NCI-H748 treated with DMSO at 0.1 percent for 48 hours (cell line): ENCODE measurements around the gene CNTN5.
"Not testable (repeated sequence)": the region's sequence is repeated elsewhere in the genome, so short reads cannot be mapped to it uniquely, and the experiment has no call there.

Experiments
- DNase-seq: peaks from one replicate; lab custom pipeline; 2025; lab: John Stamatoyannopoulos, UW

Gene CNTN5

GRCh38 chr11:99275521-99275920 is 254.8 kb downstream of the CNTN5 start:
- DNase-seq = no peak

- DNase-seq = peak; percentile 49
These were observed 256.5 kb downstream of the CNTN5 start for GRCh38 chr11:99277281-99277680.

- no peak for DNase-seq
These were observed 258.5 kb downstream of the CNTN5 start for GRCh38 chr11:99279266-99279665.

- DNase-seq = no peak
These were observed 260.6 kb downstream of the CNTN5 start for GRCh38 chr11:99281331-99281730.

- not testable (repeated sequence) for DNase-seq
These were observed 277.2 kb downstream of the CNTN5 start for GRCh38 chr11:99297925-99298324.

GRCh38 chr11:99307510-99308088 is 286.9 kb downstream of the CNTN5 start:
- DNase-seq = no peak

- DNase-seq = no peak
These were observed 291.1 kb downstream of the CNTN5 start for GRCh38 chr11:99311870-99312269.

- DNase-seq = peak; percentile 37
These were observed 296.2 kb downstream of the CNTN5 start for GRCh38 chr11:99316776-99317520.

- no peak for DNase-seq
These were observed 300.1 kb downstream of the CNTN5 start for GRCh38 chr11:99320769-99321290.

- DNase-seq = no peak
These were observed 305.1 kb downstream of the CNTN5 start for GRCh38 chr11:99325847-99326246.

- no peak for DNase-seq
These were observed 306.3 kb downstream of the CNTN5 start for GRCh38 chr11:99327066-99327465.

GRCh38 chr11:99327527-99327926 is 306.8 kb downstream of the CNTN5 start:
- DNase-seq = no peak

- no peak for DNase-seq
These were observed 312.9 kb downstream of the CNTN5 start for GRCh38 chr11:99333621-99334020.

GRCh38 chr11:99343117-99343516 is 322.4 kb downstream of the CNTN5 start:
- DNase-seq = no peak

GRCh38 chr11:99349151-99349673 is 328.5 kb downstream of the CNTN5 start:
- DNase-seq = no peak

- no peak for DNase-seq
These were observed 330.9 kb downstream of the CNTN5 start for GRCh38 chr11:99351624-99352023.

- DNase-seq = no peak
These were observed 331.9 kb downstream of the CNTN5 start for GRCh38 chr11:99352642-99353041.

GRCh38 chr11:99366546-99366945 is 345.8 kb downstream of the CNTN5 start:
- DNase-seq = peak; percentile 42

GRCh38 chr11:99368583-99368982 is 347.8 kb downstream of the CNTN5 start:
- no peak for DNase-seq

GRCh38 chr11:99370549-99371216 is 349.9 kb downstream of the CNTN5 start:
- no peak for DNase-seq

GRCh38 chr11:99371257-99371656 is 350.5 kb downstream of the CNTN5 start:
- no peak for DNase-seq

- no peak for DNase-seq
These were observed 355.7 kb downstream of the CNTN5 start for GRCh38 chr11:99376463-99376862.
